GM18858 (cell line): ENCODE measurements around the gene SRGAP1.
"Not testable (repeated sequence)": the region's sequence is repeated elsewhere in the genome, so short reads cannot be mapped to it uniquely, and the experiment has no call there.

ENCODE experiments used
- ATAC-seq: cut with Tn5 transposase; IDR thresholded peaks from one replicate; pipeline ENCODE4 v1.9.1; 2021; ENCODE audit not compliant: unreplicated experiment

The SRGAP1 gene

GRCh38 chr12:64076565-64076964, 232.1 kb downstream of the SRGAP1 start:
- ATAC-seq, result not testable (repeated sequence)

GRCh38 chr12:64077922-64078321, 233.4 kb downstream of the SRGAP1 start:
- ATAC-seq, result no peak

- ATAC-seq, result no peak
These were observed 236.0 kb downstream of the SRGAP1 start for GRCh38 chr12:64080319-64081007.

- no peak for ATAC-seq
These were observed 236.5 kb downstream of the SRGAP1 start for GRCh38 chr12:64081008-64081404.

GRCh38 chr12:64082116-64082515, 237.6 kb downstream of the SRGAP1 start:
- ATAC-seq, result no peak

- ATAC-seq, result no peak
These were observed 238.4 kb downstream of the SRGAP1 start for GRCh38 chr12:64082866-64083268.

- ATAC-seq, result no peak
These were observed 239.0 kb downstream of the SRGAP1 start for GRCh38 chr12:64083285-64084210.

GRCh38 chr12:64085154-64085553, 240.7 kb downstream of the SRGAP1 start:
- ATAC-seq, result no peak

GRCh38 chr12:64085996-64086395, 241.5 kb downstream of the SRGAP1 start:
- no peak for ATAC-seq

GRCh38 chr12:64086946-64087345, 242.4 kb downstream of the SRGAP1 start:
- no peak for ATAC-seq

- no peak for ATAC-seq
These were observed 243.3 kb downstream of the SRGAP1 start for GRCh38 chr12:64087761-64088160.

- no peak for ATAC-seq
These were observed 244.2 kb downstream of the SRGAP1 start for GRCh38 chr12:64088431-64089349.

GRCh38 chr12:64090047-64090446, 245.5 kb downstream of the SRGAP1 start:
- no peak for ATAC-seq

- ATAC-seq, result no peak
These were observed 246.7 kb downstream of the SRGAP1 start for GRCh38 chr12:64091186-64091585.

- no peak for ATAC-seq
These were observed 248.2 kb downstream of the SRGAP1 start for GRCh38 chr12:64092507-64093196.

GRCh38 chr12:64093689-64094088, 249.2 kb downstream of the SRGAP1 start:
- no peak for ATAC-seq

- no peak for ATAC-seq
These were observed 253.0 kb downstream of the SRGAP1 start for GRCh38 chr12:64097366-64098105.

GRCh38 chr12:64098709-64099354, 254.3 kb downstream of the SRGAP1 start:
- ATAC-seq, result no peak

GRCh38 chr12:64099397-64099796, 254.9 kb downstream of the SRGAP1 start:
- ATAC-seq, result no peak
